Activated T-helper 1 cell treated with Interleukin-2 at 50 U/mL for 16 hours (primary cell): Measurements from ENCODE around the gene C22orf42.
"Not testable (repeated sequence)": the region's sequence is repeated elsewhere in the genome, so short reads cannot be mapped to it uniquely, and the experiment has no call there.

Experiments
- DNase-seq: peaks from one replicate; pipeline ENCODE4 v3.0.0-alpha.2; 2020; ENCODE audit warnings: low read depth

C22orf42 gene

DNA sequence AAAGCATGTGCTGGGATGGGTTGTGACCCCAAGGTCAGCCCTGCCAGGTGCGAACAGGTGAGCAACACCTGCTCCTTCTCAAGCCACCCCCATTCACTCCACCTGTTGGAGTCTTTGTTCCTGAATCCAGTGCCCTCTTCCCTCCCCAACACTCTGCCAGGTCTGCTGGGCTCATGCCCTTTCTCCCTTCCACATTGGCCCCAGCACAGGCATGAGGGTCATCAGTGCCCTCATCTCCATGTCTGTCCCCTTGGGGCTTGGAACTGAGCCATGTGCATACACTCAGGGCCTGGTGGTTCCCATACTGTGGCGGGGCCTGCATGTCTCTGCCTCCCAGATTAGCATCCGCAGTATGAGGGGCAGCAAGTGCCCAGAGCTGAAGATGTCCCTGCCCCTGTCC, 26.7 kb upstream of the C22orf42 start:
- no peak for DNase-seq

DNA sequence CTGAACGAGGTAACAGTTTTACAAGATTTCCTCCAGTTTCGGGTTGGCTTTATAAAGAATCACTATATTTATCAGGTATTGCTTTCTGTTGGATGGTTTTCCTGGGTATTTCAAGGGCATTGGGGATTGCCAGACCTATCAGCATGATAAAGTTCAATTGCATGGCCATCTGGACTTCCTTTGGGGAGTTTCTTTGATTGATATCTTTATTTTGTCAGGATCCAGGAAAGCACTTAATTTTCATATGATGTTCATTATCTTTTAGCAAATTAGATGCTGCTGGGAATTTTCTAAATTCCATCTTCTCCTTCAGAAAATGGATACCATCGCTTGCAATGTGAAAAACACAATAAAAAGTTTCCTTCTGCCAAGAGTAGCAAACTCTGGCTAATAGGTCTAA, 24.5 kb upstream of the C22orf42 start:
- DNase-seq = no peak

DNA sequence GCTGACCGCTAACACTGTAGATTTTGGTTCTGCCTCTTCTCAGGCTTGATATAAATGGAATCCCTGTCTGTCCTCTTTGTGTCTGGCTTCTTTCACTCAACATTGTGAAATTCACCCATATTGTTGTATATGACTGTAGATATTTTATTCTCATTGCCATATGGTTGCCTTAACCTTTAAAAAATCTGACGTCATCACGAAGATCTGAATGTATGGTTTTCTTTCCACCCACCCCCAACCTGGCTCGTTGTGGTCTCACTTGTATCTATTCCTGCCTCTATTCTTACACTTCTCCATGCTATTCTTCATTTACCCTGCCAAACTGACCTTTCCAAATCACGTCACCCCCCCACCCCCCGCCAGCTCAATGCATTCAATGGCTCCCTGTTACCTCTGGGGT, 21.9 kb upstream of the C22orf42 start:
- no peak for DNase-seq

DNA sequence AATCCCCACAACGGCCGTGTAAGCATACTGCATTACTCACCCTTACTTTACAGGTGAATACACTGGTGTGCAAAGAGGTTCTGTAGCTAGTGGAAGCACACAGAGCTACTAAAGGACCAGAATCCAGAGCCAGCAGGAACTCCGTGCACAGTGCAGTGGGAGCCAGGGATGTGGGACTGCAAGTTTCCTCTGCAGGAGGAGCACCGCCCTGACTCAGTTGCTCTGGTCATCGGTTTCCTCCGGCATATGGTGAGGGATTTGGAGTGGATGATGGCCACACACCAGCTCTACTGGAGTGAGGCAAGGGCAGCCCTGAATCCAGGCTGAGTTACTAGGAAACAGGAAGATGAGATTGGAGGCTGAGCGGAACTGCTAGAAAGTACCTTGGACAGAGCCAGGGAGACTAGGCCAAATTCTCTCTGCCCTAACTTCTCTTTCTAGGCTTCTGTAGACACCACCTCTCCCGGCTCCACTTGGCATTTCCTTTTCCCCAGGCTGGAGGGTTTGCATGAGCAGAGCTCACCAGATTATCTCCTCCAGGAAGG, 18.2 kb upstream of the C22orf42 start:
- DNase-seq = no peak

DNA sequence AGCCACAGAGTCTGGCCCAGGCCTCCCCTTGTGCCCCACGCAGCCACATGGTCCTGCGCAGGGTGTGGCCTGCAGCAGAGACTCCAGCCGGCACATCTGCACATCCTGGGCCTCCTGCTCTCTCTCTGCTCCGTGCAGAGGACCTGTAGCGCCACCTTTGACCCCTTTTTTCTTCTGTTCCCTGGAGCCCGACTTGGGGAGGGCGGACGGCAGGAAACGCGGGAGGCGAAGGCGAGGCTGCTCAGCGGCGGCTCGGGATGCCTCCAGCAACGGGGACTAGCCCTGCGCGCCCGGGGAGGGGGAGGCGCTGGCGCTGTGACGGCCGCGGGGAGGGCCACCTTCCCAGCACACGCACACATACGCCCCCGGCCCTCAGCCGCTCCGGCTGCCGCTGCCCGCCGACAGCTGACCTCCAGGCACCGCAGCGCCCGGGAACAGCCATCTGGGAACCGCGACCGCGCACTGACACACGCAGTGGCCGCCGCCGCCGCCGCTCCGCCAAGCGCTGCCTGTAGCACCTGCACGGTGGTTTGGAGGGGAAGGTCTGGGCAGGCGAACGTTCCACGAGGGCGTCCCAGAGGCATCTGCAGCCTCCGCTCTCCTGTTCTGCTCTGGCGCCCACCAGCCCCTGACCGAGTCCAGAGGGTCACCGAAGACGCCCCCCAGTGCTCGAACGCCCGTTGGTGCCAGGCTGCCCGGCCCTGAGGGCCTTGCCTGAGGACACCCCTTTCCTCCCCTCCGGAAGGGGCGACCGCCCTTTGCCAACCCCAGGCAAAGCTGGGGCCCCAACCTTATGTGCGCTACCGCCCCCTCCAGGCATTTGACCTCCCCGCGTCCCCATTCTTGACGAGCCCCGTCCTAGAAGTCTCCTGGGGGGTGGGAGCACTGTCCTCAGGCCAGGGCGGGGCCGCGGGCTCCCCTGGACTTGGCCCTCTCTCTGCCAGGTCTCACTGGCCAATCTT, 16.9 kb upstream of the C22orf42 start:
- DNase-seq = no peak

DNA sequence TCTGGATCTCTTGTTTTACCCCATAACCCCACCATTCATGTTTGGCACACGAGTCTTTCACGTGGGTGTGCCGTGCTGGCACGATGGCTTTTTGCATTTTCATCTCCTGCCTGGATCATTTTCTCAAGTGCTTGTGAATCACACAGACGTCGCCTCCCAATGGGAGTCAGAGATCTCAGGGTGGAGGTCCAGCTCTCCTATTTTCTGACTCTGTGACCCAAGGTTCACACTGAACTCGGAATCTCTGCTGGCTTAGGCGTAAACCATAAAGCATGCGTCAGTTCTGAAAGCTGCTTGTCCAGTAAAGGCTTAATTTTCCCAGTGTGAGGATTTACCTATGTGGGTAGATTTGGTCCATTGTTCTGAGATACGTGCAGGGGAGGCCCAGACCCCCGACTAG, 16.0 kb upstream of the C22orf42 start:
- no peak for DNase-seq

DNA sequence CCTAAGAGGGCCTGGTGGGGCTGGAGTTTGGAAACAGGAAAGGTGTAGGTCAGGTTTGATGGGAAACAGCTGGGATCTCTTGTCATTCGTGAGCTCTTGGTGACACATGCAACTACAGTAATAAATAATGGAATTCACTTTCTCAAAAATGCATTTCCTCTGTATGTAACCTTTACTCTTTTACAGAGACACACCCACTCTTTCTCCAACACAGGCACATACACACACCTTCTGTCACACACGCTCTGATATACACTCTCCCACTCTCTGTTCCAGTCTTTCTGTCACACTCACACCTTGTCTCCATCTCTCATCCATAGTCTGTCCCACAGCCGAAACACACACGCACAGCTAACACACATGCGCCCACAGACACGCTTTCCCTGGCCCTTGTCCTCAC, 6.6 kb upstream of the C22orf42 start:
- no peak for DNase-seq

DNA sequence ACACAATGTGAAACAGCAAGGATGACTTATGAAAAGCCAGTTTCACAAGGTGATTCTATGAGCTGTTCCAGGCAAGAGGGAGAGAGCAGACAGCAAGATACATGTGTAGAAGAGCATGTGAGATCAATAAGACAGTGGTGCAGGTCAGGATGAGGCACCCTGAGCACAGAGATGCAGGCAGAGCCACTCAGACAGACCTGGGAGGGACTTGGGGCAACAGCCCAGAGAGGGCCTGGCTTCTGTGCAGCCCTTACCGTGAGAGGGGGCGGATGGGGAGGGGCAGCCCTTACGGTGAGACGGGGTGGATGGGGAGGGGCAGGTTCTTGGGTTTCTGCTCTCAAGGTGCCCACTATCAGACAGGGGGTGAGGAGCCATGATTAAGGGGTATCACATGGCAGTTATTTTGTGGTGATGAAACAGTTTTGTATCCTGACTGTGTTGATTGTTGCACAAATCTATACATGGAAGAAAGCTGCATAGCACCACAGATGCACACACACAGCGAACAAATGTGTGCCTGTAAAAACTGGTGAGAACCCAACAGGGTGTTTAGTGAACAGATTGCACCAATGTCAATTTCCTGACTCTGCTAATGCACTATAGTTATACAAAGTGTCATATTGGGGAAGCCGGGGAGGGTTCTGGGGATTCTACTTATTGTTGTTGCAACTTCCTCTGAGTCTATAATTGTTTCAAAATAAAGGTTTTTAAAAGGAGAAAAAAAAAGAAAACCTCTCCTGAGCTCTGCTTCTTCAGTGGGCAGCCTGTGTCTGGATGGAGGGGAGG, 5.2 kb upstream of the C22orf42 start:
- no peak for DNase-seq

DNA sequence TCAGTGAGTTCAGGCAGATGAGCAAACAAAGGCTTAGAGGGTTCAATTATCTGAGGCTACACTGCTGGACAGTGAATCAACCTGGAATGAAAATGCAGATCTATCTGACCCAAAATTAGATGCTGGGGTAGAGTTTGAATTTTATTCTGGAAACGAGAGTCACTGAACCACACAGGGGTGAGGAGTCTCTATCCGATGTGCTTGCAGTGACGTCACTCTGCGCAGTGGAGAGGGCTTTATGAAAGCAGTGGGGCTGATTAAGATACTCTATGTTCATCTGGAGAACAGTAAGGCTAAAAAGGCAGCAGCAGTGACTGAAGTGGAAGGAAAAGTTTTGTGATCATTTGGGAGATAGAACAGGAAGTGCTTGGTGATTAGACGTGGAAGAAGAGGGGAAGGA, 1.3 kb upstream of the C22orf42 start:
- not testable (repeated sequence) for DNase-seq

DNA sequence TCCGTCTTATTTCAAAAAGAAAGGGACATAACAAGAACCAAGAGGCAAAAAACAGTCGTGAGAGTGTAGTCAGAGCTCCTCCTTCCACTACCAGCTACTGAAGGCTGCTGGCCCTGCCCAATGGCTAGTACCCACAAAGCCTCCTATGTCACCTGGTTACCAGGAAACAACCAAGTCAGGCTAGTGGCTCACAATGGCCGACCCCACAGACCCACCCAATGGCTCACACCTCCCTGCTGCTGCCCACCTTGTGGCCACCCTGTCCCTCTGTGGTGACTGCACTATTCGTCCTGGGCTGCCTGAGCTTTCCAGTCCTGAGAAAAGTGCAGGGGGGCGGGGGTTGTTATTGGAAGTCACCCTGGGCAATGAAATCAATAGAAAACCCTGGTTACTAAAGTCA, 1.5 kb downstream of the C22orf42 start:
- DNase-seq = not testable (repeated sequence)

DNA sequence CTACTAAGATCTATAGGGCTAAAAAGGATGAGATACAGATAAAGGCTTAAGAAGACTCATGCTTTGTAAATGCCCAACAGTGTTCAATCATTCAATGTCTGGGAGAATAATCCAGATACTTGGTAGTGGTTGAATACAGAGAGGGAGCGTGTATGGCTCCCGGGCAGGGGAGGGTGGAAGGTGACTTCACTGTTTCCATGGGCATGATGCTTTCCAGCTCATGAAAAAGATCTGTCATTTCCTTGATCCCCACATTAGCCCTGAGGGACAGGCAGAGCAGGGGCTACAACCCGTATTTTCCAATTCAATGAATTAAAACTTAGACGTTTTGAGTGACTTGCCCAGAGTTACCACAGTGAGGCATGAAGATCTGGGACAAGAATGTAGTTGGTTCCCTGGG, 4.4 kb downstream of the C22orf42 start:
- DNase-seq = not testable (repeated sequence)

DNA sequence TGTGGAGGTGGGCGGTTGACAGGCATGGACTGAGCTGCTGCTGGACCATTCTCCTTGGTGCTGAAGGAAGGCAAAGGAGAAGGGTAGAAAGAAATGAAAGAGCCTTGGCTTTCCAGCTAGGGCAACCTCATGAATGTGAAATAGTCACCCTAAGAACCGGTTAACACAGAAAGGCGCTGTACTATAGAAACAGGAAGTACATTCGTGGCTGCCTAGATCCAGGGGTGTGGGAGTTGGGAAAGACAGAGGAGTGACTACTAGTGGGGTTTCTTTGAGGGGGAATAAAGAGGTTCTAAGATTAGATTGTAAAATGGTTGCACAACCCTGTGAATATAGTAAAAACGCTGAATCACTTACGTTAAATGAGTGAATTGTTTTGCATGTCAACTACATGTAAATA, 7.5 kb downstream of the C22orf42 start:
- not testable (repeated sequence) for DNase-seq

DNA sequence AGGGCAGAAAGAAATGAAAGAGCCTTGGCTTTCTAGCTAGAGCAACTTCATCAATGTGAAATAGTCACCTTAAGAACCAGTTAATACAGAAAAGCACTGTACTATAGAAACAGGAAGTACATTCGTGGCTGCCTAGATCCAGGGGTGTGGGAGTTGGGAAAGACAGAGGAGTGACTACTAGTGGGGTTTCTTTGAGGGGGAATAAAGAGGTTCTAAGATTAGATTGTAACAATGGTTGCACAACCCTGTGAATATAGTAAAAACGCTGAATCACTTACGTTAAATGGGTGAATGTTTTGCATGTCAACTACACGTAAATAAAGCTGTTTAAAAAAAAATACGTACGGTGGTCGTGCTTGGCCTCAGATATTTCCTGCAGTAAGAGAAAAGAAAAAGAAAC, 8.5 kb downstream of the C22orf42 start:
- not testable (repeated sequence) for DNase-seq

DNA sequence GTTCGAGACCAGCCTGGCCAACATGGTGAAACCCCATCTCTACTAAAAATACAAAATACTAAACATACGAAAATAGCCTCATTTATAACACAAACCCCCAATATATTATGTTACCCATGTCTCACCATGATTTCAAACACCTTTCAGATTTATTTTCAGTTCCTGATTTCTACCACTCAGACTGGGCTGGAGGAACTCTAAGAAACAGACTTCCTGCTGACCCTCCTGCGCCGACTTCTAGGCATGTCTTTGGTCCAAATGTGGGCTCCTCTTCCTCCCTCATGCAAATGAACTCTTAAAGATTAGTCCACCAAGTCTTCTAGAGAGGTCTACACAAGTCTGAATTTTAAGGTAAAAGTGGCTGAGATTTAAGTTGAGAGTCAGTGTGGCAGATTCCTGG, 10.7 kb downstream of the C22orf42 start:
- not testable (repeated sequence) for DNase-seq

DNA sequence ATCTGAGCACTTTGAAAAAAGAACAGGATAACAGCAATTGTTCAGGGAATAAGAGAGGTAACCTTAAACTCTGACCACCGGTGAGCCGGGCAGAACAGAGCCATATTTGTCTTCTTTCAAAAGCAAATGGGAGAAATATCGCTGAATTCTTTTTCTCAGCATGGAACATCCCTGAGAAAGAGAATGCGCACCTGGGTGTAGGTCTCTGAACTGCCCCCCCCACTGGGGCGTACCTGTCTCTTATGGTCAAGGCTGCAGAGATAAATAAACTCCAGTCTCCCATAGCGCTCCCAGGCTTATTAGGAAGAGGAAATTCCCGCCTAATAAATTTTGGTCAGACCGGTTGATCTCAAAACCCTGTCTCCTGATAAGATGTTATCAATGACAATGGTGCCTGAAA, 12.0 kb downstream of the C22orf42 start:
- not testable (repeated sequence) for DNase-seq

DNA sequence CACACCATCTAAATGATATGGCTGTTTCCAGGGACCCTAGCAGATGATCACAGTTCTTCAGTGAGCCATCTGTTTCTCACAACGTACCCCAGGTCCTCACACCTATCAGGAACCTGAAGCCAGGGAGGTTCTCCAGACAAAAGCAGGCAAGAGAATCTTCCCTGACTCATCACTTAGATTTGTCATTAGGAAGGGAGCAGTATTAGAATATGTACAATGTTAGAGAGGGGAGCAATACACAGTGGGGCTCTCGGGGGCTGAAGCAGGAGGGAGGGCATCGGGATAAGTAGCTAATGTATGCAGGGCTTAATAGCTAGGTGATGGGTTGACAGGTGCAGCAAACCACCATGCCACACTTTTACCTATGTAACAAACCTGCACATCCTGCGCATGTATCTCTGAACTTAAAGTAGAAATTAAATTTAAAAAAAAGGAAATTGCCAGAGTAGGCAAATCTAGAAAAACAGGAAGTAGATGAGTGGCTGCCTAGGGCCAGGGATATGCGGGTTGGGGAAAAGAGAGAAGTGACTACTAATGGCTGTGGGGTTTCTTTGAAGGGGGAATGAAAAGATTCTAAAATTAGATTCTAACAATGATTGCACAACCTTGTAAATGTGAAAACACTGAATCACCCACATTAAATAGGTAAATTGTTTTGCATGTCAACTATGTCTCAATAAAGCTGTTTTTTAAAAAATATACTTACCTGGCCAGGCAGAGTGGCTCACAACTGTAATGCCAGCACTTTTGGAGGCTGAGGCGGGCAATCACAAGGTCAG, 14.4 kb downstream of the C22orf42 start:
- DNase-seq = no peak

DNA sequence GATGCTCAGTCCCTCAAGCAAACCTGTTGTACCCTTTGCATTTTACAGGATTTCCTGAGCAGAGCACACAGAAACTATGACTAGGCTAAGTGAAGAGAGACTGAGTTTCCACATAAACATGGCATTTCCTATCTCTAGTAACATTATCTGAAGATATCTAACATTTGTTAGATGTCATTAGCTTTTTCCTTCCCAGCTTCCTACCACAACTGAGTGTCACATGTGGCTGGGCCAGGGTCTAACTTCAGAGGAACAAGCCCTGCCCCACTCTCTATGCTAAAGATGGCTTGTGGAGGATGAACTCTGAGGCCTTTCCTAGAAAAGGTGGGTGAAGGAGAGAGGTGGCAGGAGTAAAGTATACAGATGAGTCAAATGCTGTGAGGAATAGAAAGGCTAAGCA, 16.5 kb downstream of the C22orf42 start:
- no peak for DNase-seq

DNA sequence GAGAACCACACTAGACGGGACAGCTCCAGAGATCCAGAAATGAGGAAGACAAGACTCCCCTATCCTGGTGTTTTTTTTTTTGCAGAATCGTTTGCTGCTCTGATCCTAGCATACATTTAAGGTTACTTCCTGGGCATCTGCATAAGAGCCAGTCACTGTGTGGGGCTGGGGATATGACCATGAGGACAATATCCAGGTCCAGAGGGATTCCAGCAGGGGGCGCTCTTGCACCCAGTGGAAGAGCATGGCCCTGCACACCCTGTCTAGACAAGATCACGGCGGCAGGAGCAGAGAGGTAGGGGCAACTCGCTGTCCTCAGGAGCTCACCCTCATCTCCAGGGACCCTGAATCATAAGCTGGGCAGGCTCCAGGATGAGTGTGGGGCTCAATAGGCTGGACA, 18.4 kb downstream of the C22orf42 start:
- not testable (repeated sequence) for DNase-seq

DNA sequence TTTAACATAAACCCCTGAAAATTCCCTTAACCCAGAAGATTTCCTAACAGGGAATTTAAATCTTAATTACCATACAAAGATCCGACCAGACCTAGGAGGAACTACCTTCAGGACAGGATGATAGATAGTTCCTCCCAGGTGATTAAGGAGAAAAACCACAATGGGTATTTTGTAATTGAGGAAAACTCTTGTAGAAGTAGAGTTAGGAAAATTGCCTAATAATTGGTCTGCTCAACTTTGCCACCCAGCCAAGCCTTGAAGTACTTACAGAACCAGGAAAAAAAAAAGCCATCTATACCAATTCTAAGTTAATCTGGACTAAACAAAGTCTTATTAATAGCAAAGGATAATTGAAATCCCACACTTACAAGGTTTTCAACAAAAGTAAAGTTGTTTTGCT, 20.5 kb downstream of the C22orf42 start:
- DNase-seq = not testable (repeated sequence)

DNA sequence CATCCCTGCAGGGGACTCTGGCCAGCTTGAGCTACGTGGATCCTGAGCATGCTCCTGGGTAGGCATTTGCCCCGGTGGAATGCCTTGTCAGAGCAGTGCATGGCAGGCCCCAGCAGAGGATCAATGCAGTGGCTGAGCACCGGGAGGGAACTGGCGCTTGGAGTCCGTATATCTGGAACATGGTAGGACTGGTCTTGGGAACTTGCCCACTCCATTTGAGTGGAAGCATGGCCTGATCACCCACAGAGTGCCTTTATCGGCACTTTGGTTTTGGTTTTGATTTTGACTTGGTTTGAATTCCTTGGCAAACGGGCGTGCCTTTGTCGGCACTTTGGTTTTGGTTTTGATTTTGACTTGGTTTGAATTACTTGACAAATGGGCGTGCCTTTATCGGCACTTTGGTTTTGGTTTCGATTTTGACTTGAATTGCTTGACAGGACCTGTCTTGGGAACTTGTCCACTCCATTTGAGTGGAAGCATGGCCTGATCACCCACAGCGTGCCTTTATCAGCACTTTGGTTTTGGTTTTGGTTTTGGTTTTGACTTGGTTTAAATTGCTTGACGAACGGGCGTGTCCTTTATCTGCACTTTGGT, 21.3 kb downstream of the C22orf42 start:
- DNase-seq = peak; percentile 5

DNA sequence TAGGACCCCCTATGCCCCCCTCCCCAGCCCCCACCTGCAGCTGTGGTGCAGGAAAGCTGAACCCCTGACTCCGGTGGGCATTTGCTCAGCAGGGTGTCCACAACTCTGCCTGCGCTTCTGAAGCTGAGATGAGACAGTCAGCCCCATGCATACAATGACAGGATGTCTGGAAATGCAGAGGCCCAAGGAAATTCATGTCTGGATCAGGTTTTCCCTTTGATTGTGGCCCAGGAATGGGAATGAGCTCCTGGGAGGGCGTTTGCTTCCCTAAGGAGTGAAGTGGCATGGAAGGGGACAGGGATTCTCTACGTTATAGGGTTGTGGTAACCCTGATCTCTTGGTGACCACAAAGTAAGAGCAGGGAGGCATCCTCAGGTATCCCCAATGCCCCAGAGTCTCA, 22.2 kb downstream of the C22orf42 start:
- not testable (repeated sequence) for DNase-seq

DNA sequence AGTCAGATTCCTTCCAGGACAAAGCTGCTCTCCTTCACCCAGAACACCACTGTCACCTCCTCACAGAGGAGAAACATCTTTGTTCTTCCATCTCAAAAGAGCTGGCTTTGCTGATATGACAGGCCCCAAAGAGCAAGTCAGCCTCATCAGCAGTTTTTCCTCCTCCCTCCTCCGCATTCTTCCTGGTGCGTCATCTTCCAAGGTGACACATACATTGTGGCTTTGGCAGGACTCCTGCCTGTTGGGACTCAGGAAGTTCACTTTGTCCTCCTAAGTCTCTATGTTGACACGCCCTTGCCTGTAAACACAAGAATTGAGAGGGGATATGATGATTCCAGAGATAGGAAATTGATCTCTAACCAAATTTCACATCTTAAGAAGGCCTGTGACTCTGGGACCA, 23.1 kb downstream of the C22orf42 start:
- not testable (repeated sequence) for DNase-seq
